Measurements from ENCODE around the gene B4GALT1.

DNA sequence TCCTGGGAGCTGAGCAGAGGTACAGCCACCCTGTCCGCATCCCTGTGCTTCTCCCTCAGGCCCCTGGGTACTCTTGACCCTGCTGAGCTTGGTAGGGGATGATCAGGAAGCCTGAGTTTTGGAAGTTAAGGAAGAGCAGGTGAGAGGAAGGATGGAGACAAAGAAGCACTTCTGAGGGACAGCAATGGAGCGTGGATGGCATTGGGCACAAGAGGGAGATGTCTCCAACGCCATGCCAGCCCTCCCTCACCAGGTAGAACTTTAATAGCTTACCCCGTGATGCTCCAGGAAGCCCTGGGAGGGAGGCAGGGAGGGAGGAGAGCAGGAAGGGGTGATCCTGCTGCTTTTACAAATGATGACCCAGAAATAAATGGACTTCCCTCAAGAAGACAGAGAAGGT is 60.8 kb downstream of the B4GALT1 start:
- TF ChIP-seq, protein P1, sequence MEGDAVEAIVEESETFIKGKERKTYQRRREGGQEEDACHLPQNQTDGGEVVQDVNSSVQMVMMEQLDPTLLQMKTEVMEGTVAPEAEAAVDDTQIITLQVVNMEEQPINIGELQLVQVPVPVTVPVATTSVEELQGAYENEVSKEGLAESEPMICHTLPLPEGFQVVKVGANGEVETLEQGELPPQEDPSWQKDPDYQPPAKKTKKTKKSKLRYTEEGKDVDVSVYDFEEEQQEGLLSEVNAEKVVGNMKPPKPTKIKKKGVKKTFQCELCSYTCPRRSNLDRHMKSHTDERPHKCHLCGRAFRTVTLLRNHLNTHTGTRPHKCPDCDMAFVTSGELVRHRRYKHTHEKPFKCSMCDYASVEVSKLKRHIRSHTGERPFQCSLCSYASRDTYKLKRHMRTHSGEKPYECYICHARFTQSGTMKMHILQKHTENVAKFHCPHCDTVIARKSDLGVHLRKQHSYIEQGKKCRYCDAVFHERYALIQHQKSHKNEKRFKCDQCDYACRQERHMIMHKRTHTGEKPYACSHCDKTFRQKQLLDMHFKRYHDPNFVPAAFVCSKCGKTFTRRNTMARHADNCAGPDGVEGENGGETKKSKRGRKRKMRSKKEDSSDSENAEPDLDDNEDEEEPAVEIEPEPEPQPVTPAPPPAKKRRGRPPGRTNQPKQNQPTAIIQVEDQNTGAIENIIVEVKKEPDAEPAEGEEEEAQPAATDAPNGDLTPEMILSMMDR (IDR thresholded peaks at IDR 0.05 in 2 of 3, conservative IDR thresholded peaks at IDR 0.05 in 1 of 3; ENCODE audit: borderline replicate concordance in 1 of 3, insufficient read depth in 1 of 3, low read depth in 2 of 3, low read length in 2 of 3) = no peak
- TF ChIP-seq ZFX (IDR thresholded peaks at IDR 0.05) (no peak), POLR2AphosphoS5 (IDR thresholded peaks at IDR 0.05; ENCODE audit: low read depth, low read length) (no peak), EZH2 (IDR thresholded peaks at IDR 0.05) (no peak), YY1 (IDR thresholded peaks at IDR 0.05; ENCODE audit: extremely low read depth, insufficient replicate concordance, low read depth, low read length) (no peak), TCF7L2 (IDR thresholded peaks at IDR 0.05; ENCODE audit: borderline replicate concordance, extremely low read depth, insufficient read depth, insufficient read length) (no peak), POLR2A (IDR thresholded peaks at IDR 0.05; ENCODE audit: borderline replicate concordance, extremely low read depth, insufficient read depth, insufficient read length) (no peak), ATF3 (IDR thresholded peaks at IDR 0.05) (no peak), ZNF274 (IDR thresholded peaks at IDR 0.05; ENCODE audit: low read depth, low read length) (no peak), SRF (IDR thresholded peaks at IDR 0.05; ENCODE audit: low read depth) (no peak)

Measured in HCT116 (cell line).